ENCODE measurements around the gene CDKN1C.

DNA sequence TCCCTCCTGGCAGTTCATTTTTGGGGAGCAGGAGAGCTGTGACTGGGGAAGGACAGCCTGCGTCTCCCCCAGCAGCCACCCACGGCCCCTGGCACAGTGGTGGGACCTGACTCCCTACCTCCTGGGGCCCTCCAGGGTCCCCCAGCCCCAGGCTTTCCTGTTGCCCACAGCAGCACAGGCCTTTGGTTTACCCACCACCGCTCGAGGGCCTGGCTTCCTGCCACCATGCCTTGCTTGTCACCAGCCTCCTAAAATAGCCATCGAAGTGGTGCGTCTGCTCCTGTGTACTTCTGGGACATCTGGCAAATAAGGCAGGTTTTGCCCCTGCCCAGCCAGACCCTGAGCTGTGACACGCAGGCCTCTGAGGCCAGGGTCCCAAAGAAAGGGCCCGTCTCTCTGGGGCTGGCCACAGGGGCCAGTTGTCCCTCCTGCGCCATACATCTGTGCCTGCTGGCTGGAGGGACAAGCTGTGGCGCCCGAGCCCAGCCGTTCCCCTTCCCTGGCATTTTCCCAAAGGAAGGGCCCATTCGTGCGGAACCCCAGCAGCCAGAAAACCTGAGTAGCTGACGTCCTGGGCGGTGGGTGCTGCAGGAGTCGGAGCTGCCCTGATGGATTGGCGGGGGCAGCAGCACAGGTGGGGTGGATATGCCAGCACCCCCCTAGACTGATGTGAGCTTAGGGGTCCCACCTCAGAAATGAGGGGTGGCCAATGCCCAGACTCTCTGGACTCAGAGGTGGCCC is 29.1 kb upstream of the CDKN1C start:
- TF ChIP-seq CTCF (IDR thresholded peaks at IDR 0.05) = no peak
- no peak for TF ChIP-seq POLR2A (IDR thresholded peaks at IDR 0.05)

Data from thyroid gland (tissue), 4 donors.